ENCODE data around the gene GGCX. TPM values are rescaled to one million over a fixed set of nuclear protein-coding genes. Genes with fewer than 3 reads are reported as not detected.
A peak's percentile ranks its signal among the peaks of the same experiment; 100 is the strongest.
"Not testable (repeated sequence)": the region's sequence is repeated elsewhere in the genome, so short reads cannot be mapped to it uniquely, and the experiment has no call there.

The GGCX gene
- total RNA-seq = 10 to 100 TPM; 15.6 to 17.8 TPM
- total RNA-seq = 25.0 to 53.3 reads per million in 2 donors

GRCh38 chr2:85561280-85562212 lies at the start of gene GGCX:
GGCX (minus strand) TSS chr2:85561493; CDS start chr2:85561428, 65 bp downstream.
- Mint-ChIP-seq H3K36me3 (ENCODE audit: low read depth) (peaks cover 2% of the 10 kb centered on the region), H3K4me3 (peak within 1 kb of the TSS; percentile 93), H3K27me3 (no peaks in the 10 kb centered on the region)

GRCh38 chr2:85607268-85608215 lies 46.2 kb upstream of the GGCX start:
- DNase-seq = no peak
- H3K9me3 ChIP-seq (ENCODE audit: control insufficient read depth, low read length, poor library complexity, severe bottlenecking) = no peaks in the 10 kb centered on the region
- no peaks in the 10 kb centered on the region for H3K27me3 Mint-ChIP-seq
- peak overlapping the region; percentile 67 for H3K27ac Mint-ChIP-seq
- peaks cover 32% of the 10 kb centered on the region for H3K4me1 Mint-ChIP-seq
- H3K36me3 Mint-ChIP-seq (ENCODE audit: low read depth) = peaks cover 2% of the 10 kb centered on the region
- H3K4me3 Mint-ChIP-seq = no peak overlapping the region
- ATAC-seq = no peak

More at GRCh38 chr2:85561280-85562212, at the start of gene GGCX:
- peak; percentile 80 to 90 (median 90) for DNase-seq
- peak; percentile 96 for ATAC-seq
- Mint-ChIP-seq H3K4me1 (peaks cover 13% of the 10 kb centered on the region), H3K27ac (peak within 1 kb of the TSS; percentile 94)
- H3K9me3 ChIP-seq (ENCODE audit: control insufficient read depth, low read length, poor library complexity, severe bottlenecking) = no peaks in the 10 kb centered on the region

GRCh38 chr2:85606116-85606455 lies 44.8 kb upstream of the GGCX start:
- DNase-seq (no peak), ATAC-seq (no peak)
- Mint-ChIP-seq H3K27me3 (no peaks in the 10 kb centered on the region), H3K4me1 (peaks cover 34% of the 10 kb centered on the region), H3K4me3 (no peak overlapping the region), H3K27ac (no peak overlapping the region), H3K36me3 (ENCODE audit: low read depth) (peaks cover 2% of the 10 kb centered on the region)
- no peaks in the 10 kb centered on the region for H3K9me3 ChIP-seq (ENCODE audit: control insufficient read depth, low read length, poor library complexity, severe bottlenecking)

- peaks cover 2% of the 10 kb centered on the region for H3K36me3 Mint-ChIP-seq (ENCODE audit: low read depth)
- H3K4me3 Mint-ChIP-seq = no peak overlapping the region
- ATAC-seq (no peak), DNase-seq (no peak)
- peaks cover 34% of the 10 kb centered on the region for H3K4me1 Mint-ChIP-seq
- H3K27me3 Mint-ChIP-seq = no peaks in the 10 kb centered on the region
- no peaks in the 10 kb centered on the region for H3K9me3 ChIP-seq (ENCODE audit: control insufficient read depth, low read length, poor library complexity, severe bottlenecking)
- no peak overlapping the region for H3K27ac Mint-ChIP-seq
These were observed 44.3 kb upstream of the GGCX start for GRCh38 chr2:85605406-85606115.

- no peak for DNase-seq
- Mint-ChIP-seq H3K27ac (peak overlapping the region; percentile 4), H3K4me3 (no peak overlapping the region), H3K4me1 (peaks cover 33% of the 10 kb centered on the region), H3K27me3 (no peaks in the 10 kb centered on the region), H3K36me3 (ENCODE audit: low read depth) (peaks cover 2% of the 10 kb centered on the region)
- ATAC-seq = no peak
- no peaks in the 10 kb centered on the region for H3K9me3 ChIP-seq (ENCODE audit: control insufficient read depth, low read length, poor library complexity, severe bottlenecking)
These were observed 43.5 kb upstream of the GGCX start for GRCh38 chr2:85604568-85605339.

- H3K36me3 Mint-ChIP-seq (ENCODE audit: low read depth); H3K9me3 ChIP-seq (ENCODE audit: control insufficient read depth, low read length, poor library complexity, severe bottlenecking); DNase-seq; H3K27me3 Mint-ChIP-seq; ATAC-seq: not testable (repeated sequence)
- Mint-ChIP-seq H3K4me3 (peak overlapping the region; percentile 94), H3K27ac (peak overlapping the region; percentile 4), H3K4me1 (peaks cover 31% of the 10 kb centered on the region)
These were observed 42.8 kb upstream of the GGCX start for GRCh38 chr2:85604133-85604444.

GRCh38 chr2:85602476-85603234 lies 41.4 kb upstream of the GGCX start, which contains the start of gene TMEM150A:
TMEM150A (minus strand) TSS chr2:85602698; CDS start chr2:85601948, 750 bp downstream.
- H3K4me1 Mint-ChIP-seq = peaks cover 25% of the 10 kb centered on the region
- H3K4me3 Mint-ChIP-seq = peak within 1 kb of the TSS; percentile 94
- H3K36me3 Mint-ChIP-seq (ENCODE audit: low read depth) = peaks cover 2% of the 10 kb centered on the region
- peak; percentile 75 to 77 (median 76) for DNase-seq
- no peaks in the 10 kb centered on the region for H3K9me3 ChIP-seq (ENCODE audit: control insufficient read depth, low read length, poor library complexity, severe bottlenecking)
- peak; percentile 93 for ATAC-seq
- peak within 1 kb of the TSS; percentile 60 for H3K27ac Mint-ChIP-seq
- H3K27me3 Mint-ChIP-seq = no peaks in the 10 kb centered on the region

- Mint-ChIP-seq H3K27me3 (no peaks in the 10 kb centered on the region), H3K4me3 (peak overlapping the region; percentile 89), H3K36me3 (ENCODE audit: low read depth) (peaks cover 2% of the 10 kb centered on the region), H3K27ac (peak overlapping the region; percentile 60), H3K4me1 (peaks cover 25% of the 10 kb centered on the region)
- no peaks in the 10 kb centered on the region for H3K9me3 ChIP-seq (ENCODE audit: control insufficient read depth, low read length, poor library complexity, severe bottlenecking)
- ATAC-seq = peak; percentile 16
- DNase-seq = no peak
These were observed 40.6 kb upstream of the GGCX start for GRCh38 chr2:85601771-85602475.

GRCh38 chr2:85600951-85601770 lies 39.9 kb upstream of the GGCX start:
- H3K36me3 Mint-ChIP-seq (ENCODE audit: low read depth) = peaks cover 2% of the 10 kb centered on the region
- peak overlapping the region; percentile 60 for H3K27ac Mint-ChIP-seq
- DNase-seq = no peak
- no peak for ATAC-seq
- peak overlapping the region; percentile 89 for H3K4me3 Mint-ChIP-seq
- H3K9me3 ChIP-seq (ENCODE audit: control insufficient read depth, low read length, poor library complexity, severe bottlenecking) = no peaks in the 10 kb centered on the region
- H3K4me1 Mint-ChIP-seq = peaks cover 30% of the 10 kb centered on the region
- no peaks in the 10 kb centered on the region for H3K27me3 Mint-ChIP-seq

- DNase-seq = no peak
- peak overlapping the region; percentile 11 for H3K27ac Mint-ChIP-seq
- no peaks in the 10 kb centered on the region for H3K9me3 ChIP-seq (ENCODE audit: control insufficient read depth, low read length, poor library complexity, severe bottlenecking)
- H3K4me1 Mint-ChIP-seq = peaks cover 35% of the 10 kb centered on the region
- no peaks in the 10 kb centered on the region for H3K27me3 Mint-ChIP-seq
- peak overlapping the region; percentile 71 for H3K4me3 Mint-ChIP-seq
- H3K36me3 Mint-ChIP-seq (ENCODE audit: low read depth) = peaks cover 4% of the 10 kb centered on the region
- no peak for ATAC-seq
These were observed 38.9 kb upstream of the GGCX start for GRCh38 chr2:85600235-85600575.

All from T-helper 17 cell (primary cell).